ENCODE measurements around the gene PTPRM.

The PTPRM gene

GRCh38 chr18:7814754-7815315 lies 247.7 kb downstream of the PTPRM start:
- Histone ChIP-seq H2BK5ac (ENCODE audit: low read depth, low read length, poor library complexity, severe bottlenecking) (no peak overlapping the region), H4K8ac (ENCODE audit: low read length) (no peak overlapping the region), H3K27me3 (ENCODE audit: control insufficient read depth in 1 of 2, insufficient read depth in 1 of 2, low read length in 2 of 2) (no peaks in the 10 kb centered on the region), H3K4me2 (ENCODE audit: low read length, poor library complexity, severe bottlenecking) (no peak overlapping the region), H3K36me3 (ENCODE audit: control insufficient read depth in 1 of 2, insufficient read depth in 2 of 2, low read depth in 1 of 2, low read length in 2 of 2) (peaks cover 4 to 7% of the 10 kb centered on the region in 2 experiments), H2BK15ac (ENCODE audit: low read depth, poor library complexity, severe bottlenecking) (no peak overlapping the region), H3K4me3 (ENCODE audit: insufficient read depth in 1 of 2, low read depth in 1 of 2, low read length in 2 of 2) (no peak overlapping the region), H3K27ac (ENCODE audit: low read length, poor library complexity, severe bottlenecking) (no peak overlapping the region), H3K9me3 (ENCODE audit: control insufficient read depth, low read length) (peaks cover 22% of the 10 kb centered on the region), H2BK12ac (ENCODE audit: low read length in 2 of 2) (no peak overlapping the region), H3K4me1 (ENCODE audit: control insufficient read depth, insufficient read depth, low read depth, low read length) (peaks cover 5% of the 10 kb centered on the region), H3K23ac (ENCODE audit: low read length in 2 of 2) (no peak overlapping the region), H2BK120ac (ENCODE audit: low read depth, low read length) (no peak overlapping the region), H3K18ac (ENCODE audit: low read depth in 1 of 2, low read length in 2 of 2) (no peak overlapping the region), H3K14ac (ENCODE audit: low read length in 2 of 2) (no peak overlapping the region), H2AFZ (ENCODE audit: low read depth, low read length) (no peak overlapping the region), H3K4ac (ENCODE audit: low read depth in 1 of 2, low read length in 2 of 2) (no peak overlapping the region), H4K91ac (ENCODE audit: low read length) (no peak overlapping the region), H3K79me1 (replicated peaks; ENCODE audit: low read length, poor library complexity, severe bottlenecking) (peaks cover 34% of the 10 kb centered on the region), H3K9ac (ENCODE audit: low read length) (no peak overlapping the region), H2AK5ac (ENCODE audit: low read length, severe bottlenecking) (no peak overlapping the region)
- DNase-seq = no peak
- WGBS = 88% methylated on average over 3 of the region's 5 CpGs

DNA sequence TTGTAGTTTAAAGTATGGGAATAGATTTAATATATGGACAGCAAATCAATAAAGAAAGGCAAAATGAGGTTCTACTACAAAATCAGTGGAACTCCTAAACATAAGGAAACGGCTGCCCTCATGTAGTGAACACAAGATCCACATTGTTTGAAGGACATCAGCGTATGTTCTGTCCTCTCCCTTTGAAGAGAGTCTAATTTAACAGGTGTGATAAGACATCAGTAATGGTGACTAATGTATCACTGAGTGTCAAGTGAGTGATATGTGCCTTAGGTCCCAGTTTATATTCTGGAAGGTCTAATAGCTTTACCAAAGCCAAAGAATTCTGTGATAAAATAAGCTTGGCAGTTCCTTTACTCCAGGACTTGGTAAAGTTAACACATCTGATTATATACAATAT lies 248.7 kb downstream of the PTPRM start:
- 100% methylated on average over 2 of the region's 2 CpGs for WGBS
- peaks cover 7% of the 10 kb centered on the region for H3K4me1 ChIP-seq (ENCODE audit: control insufficient read depth, insufficient read depth, low read depth, low read length)
- no peak for DNase-seq

DNA sequence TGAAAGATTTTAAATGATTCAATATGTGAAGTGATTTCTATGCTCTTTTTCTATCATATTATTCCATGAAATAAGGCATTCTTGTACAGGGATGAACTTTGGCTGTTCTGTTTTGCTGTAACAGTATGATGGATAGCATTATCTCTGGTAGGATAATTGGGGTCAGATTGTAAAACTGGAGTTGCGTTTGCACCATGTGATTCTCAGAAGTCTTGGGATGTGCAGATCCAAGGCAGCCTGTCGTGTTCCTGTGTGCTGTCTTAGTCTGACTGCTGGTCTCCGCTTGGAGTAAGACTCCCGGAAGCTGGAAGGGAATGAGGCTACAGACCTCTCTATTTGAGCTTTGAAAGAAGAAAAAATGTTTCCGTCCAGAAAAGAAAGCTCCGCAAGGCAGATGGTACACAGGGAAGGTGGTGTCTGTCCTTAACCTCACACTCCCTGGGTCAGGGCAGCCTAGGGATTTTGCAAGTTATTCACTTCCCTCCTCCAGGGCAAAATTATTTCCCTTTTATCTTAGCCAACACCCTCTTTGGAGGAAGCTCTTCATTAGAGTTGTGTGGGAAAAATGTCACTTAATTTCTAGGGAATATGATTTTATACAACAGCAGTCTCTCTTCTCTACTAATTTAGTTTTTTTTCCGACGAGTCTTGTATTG lies 250.6 kb downstream of the PTPRM start:
- Histone ChIP-seq H2BK15ac (ENCODE audit: low read depth, poor library complexity, severe bottlenecking) (no peak overlapping the region), H3K79me1 (replicated peaks; ENCODE audit: low read length, poor library complexity, severe bottlenecking) (peaks cover 32% of the 10 kb centered on the region), H3K4me3 (ENCODE audit: insufficient read depth in 1 of 2, low read depth in 1 of 2, low read length in 2 of 2) (peak overlapping the region in 1 of 2 experiments; percentile 20)

More for the DNA sequence above, 248.7 kb downstream of the PTPRM start:
- H2AFZ ChIP-seq (ENCODE audit: low read depth, low read length) = no peak overlapping the region
- H3K36me3 ChIP-seq (ENCODE audit: control insufficient read depth in 1 of 2, insufficient read depth in 2 of 2, low read depth in 1 of 2, low read length in 2 of 2) = peaks cover 4 to 12% of the 10 kb centered on the region in 2 experiments
- H3K4me3 ChIP-seq (ENCODE audit: insufficient read depth in 1 of 2, low read depth in 1 of 2, low read length in 2 of 2) = no peak overlapping the region
- H3K27me3 ChIP-seq (ENCODE audit: control insufficient read depth in 1 of 2, insufficient read depth in 1 of 2, low read length in 2 of 2) = no peaks in the 10 kb centered on the region
- H4K8ac ChIP-seq (ENCODE audit: low read length) = no peak overlapping the region
- no peak overlapping the region for H3K4ac ChIP-seq (ENCODE audit: low read depth in 1 of 2, low read length in 2 of 2)
- H2BK15ac ChIP-seq (ENCODE audit: low read depth, poor library complexity, severe bottlenecking) = no peak overlapping the region
- no peak overlapping the region for H3K4me2 ChIP-seq (ENCODE audit: low read length, poor library complexity, severe bottlenecking)
- peaks cover 38% of the 10 kb centered on the region for H3K79me1 ChIP-seq (replicated peaks; ENCODE audit: low read length, poor library complexity, severe bottlenecking)
- H2BK12ac ChIP-seq (ENCODE audit: low read length in 2 of 2) = no peak overlapping the region
- H3K14ac ChIP-seq (ENCODE audit: low read length in 2 of 2) = no peak overlapping the region
- H3K9ac ChIP-seq (ENCODE audit: low read length) = no peak overlapping the region
- no peak overlapping the region for H3K27ac ChIP-seq (ENCODE audit: low read length, poor library complexity, severe bottlenecking)
- H3K23ac ChIP-seq (ENCODE audit: low read length in 2 of 2) = no peak overlapping the region
- H2BK5ac ChIP-seq (ENCODE audit: low read depth, low read length, poor library complexity, severe bottlenecking) = no peak overlapping the region
- H2BK120ac ChIP-seq (ENCODE audit: low read depth, low read length) = no peak overlapping the region
- H3K18ac ChIP-seq (ENCODE audit: low read depth in 1 of 2, low read length in 2 of 2) = no peak overlapping the region
- H2AK5ac ChIP-seq (ENCODE audit: low read length, severe bottlenecking) = no peak overlapping the region
- H3K9me3 ChIP-seq (ENCODE audit: control insufficient read depth, low read length) = peaks cover 22% of the 10 kb centered on the region
- no peak overlapping the region for H4K91ac ChIP-seq (ENCODE audit: low read length)

GRCh38 chr18:7821784-7822183 lies 254.7 kb downstream of the PTPRM start:
- Histone ChIP-seq H4K91ac (ENCODE audit: low read length) (no peak overlapping the region), H3K23ac (ENCODE audit: low read length in 2 of 2) (no peak overlapping the region), H3K36me3 (ENCODE audit: control insufficient read depth in 1 of 2, insufficient read depth in 2 of 2, low read depth in 1 of 2, low read length in 2 of 2) (peaks cover 0 to 12% of the 10 kb centered on the region in 2 experiments), H2AK5ac (ENCODE audit: low read length, severe bottlenecking) (no peak overlapping the region), H3K4ac (ENCODE audit: low read depth in 1 of 2, low read length in 2 of 2) (no peak overlapping the region), H3K27me3 (ENCODE audit: control insufficient read depth in 1 of 2, insufficient read depth in 1 of 2, low read length in 2 of 2) (no peaks in the 10 kb centered on the region), H2AFZ (ENCODE audit: low read depth, low read length) (no peak overlapping the region), H3K9me3 (ENCODE audit: control insufficient read depth, low read length) (no peaks in the 10 kb centered on the region), H3K79me1 (replicated peaks; ENCODE audit: low read length, poor library complexity, severe bottlenecking) (peaks cover 34% of the 10 kb centered on the region), H3K4me2 (ENCODE audit: low read length, poor library complexity, severe bottlenecking) (no peak overlapping the region), H2BK12ac (ENCODE audit: low read length in 2 of 2) (no peak overlapping the region), H3K14ac (ENCODE audit: low read length in 2 of 2) (no peak overlapping the region), H3K9ac (ENCODE audit: low read length) (no peak overlapping the region), H2BK120ac (ENCODE audit: low read depth, low read length) (no peak overlapping the region), H3K4me1 (ENCODE audit: control insufficient read depth, insufficient read depth, low read depth, low read length) (peaks cover 7% of the 10 kb centered on the region), H3K27ac (ENCODE audit: low read length, poor library complexity, severe bottlenecking) (no peak overlapping the region), H3K18ac (ENCODE audit: low read depth in 1 of 2, low read length in 2 of 2) (no peak overlapping the region), H2BK15ac (ENCODE audit: low read depth, poor library complexity, severe bottlenecking) (no peak overlapping the region), H4K8ac (ENCODE audit: low read length) (no peak overlapping the region), H2BK5ac (ENCODE audit: low read depth, low read length, poor library complexity, severe bottlenecking) (no peak overlapping the region), H3K4me3 (ENCODE audit: insufficient read depth in 1 of 2, low read depth in 1 of 2, low read length in 2 of 2) (no peak overlapping the region)
- 87% methylated on average over 1 of the region's 1 CpG for WGBS
- DNase-seq = no peak

More for the DNA sequence above, 250.6 kb downstream of the PTPRM start:
- peaks cover 22% of the 10 kb centered on the region for H3K9me3 ChIP-seq (ENCODE audit: control insufficient read depth, low read length)
- H2BK12ac ChIP-seq (ENCODE audit: low read length in 2 of 2) = no peak overlapping the region
- no peak overlapping the region for H2BK120ac ChIP-seq (ENCODE audit: low read depth, low read length)
- H3K27me3 ChIP-seq (ENCODE audit: control insufficient read depth in 1 of 2, insufficient read depth in 1 of 2, low read length in 2 of 2) = no peaks in the 10 kb centered on the region
- no peak overlapping the region for H3K23ac ChIP-seq (ENCODE audit: low read length in 2 of 2)
- peak overlapping the region; percentile 7 for H4K8ac ChIP-seq (ENCODE audit: low read length)
- H3K18ac ChIP-seq (ENCODE audit: low read depth in 1 of 2, low read length in 2 of 2) = no peak overlapping the region
- H3K4me1 ChIP-seq (ENCODE audit: control insufficient read depth, insufficient read depth, low read depth, low read length) = peaks cover 5% of the 10 kb centered on the region
- no peak overlapping the region for H2BK5ac ChIP-seq (ENCODE audit: low read depth, low read length, poor library complexity, severe bottlenecking)
- WGBS = 55% methylated on average over 6 of the region's 8 CpGs
- H3K27ac ChIP-seq (ENCODE audit: low read length, poor library complexity, severe bottlenecking) = no peak overlapping the region
- no peak overlapping the region for H2AFZ ChIP-seq (ENCODE audit: low read depth, low read length)
- peaks cover 4 to 12% of the 10 kb centered on the region in 2 experiments for H3K36me3 ChIP-seq (ENCODE audit: control insufficient read depth in 1 of 2, insufficient read depth in 2 of 2, low read depth in 1 of 2, low read length in 2 of 2)
- no peak overlapping the region for H4K91ac ChIP-seq (ENCODE audit: low read length)
- no peak overlapping the region for H3K14ac ChIP-seq (ENCODE audit: low read length in 2 of 2)
- no peak overlapping the region for H3K4ac ChIP-seq (ENCODE audit: low read depth in 1 of 2, low read length in 2 of 2)
- H3K4me2 ChIP-seq (ENCODE audit: low read length, poor library complexity, severe bottlenecking) = no peak overlapping the region
- peak; percentile 22 for DNase-seq
- H2AK5ac ChIP-seq (ENCODE audit: low read length, severe bottlenecking) = no peak overlapping the region
- peak overlapping the region; percentile 68 for H3K9ac ChIP-seq (ENCODE audit: low read length)

Data from mesenchymal stem cell (in vitro differentiated cells and primary cell).